HG02870 (cell line): ENCODE data around the gene IFFO2.
"Not testable (repeated sequence)": the region's sequence is repeated elsewhere in the genome, so short reads cannot be mapped to it uniquely, and the experiment has no call there.

Experiments used
- ATAC-seq: cut with Tn5 transposase; IDR thresholded peaks from one replicate; pipeline ENCODE4 v1.9.1; 2021; ENCODE audit warnings: mild to moderate bottlenecking, moderate library complexity; ENCODE audit not compliant: unreplicated experiment

IFFO2 gene

GRCh38 chr1:18878538-18879214 lies 77.8 kb downstream of the IFFO2 start:
- ATAC-seq = no peak

- ATAC-seq = no peak
Observed at GRCh38 chr1:18877282-18877681, 79.2 kb downstream of the IFFO2 start.

- ATAC-seq = no peak
Observed at GRCh38 chr1:18876210-18876609, 80.3 kb downstream of the IFFO2 start.

GRCh38 chr1:18875796-18876128 lies 80.7 kb downstream of the IFFO2 start:
- no peak for ATAC-seq

GRCh38 chr1:18875107-18875795 lies 81.2 kb downstream of the IFFO2 start:
- no peak for ATAC-seq

GRCh38 chr1:18874600-18874999 lies 81.9 kb downstream of the IFFO2 start:
- no peak for ATAC-seq

GRCh38 chr1:18874036-18874435 lies 82.4 kb downstream of the IFFO2 start:
- ATAC-seq = no peak

- no peak for ATAC-seq
Observed at GRCh38 chr1:18872071-18872611, 84.3 kb downstream of the IFFO2 start.

- no peak for ATAC-seq
Observed at GRCh38 chr1:18871401-18872070, 84.9 kb downstream of the IFFO2 start.

GRCh38 chr1:18870957-18871356 lies 85.5 kb downstream of the IFFO2 start:
- no peak for ATAC-seq

GRCh38 chr1:18870595-18870865 lies 85.9 kb downstream of the IFFO2 start:
- not testable (repeated sequence) for ATAC-seq

GRCh38 chr1:18869847-18870594 lies 86.5 kb downstream of the IFFO2 start:
- no peak for ATAC-seq

- ATAC-seq = no peak
Observed at GRCh38 chr1:18868801-18869424, 87.6 kb downstream of the IFFO2 start.

- ATAC-seq = no peak
Observed at GRCh38 chr1:18868354-18868753, 88.1 kb downstream of the IFFO2 start.

- no peak for ATAC-seq
Observed at GRCh38 chr1:18866846-18867245, 89.6 kb downstream of the IFFO2 start.

GRCh38 chr1:18866314-18866713 lies 90.2 kb downstream of the IFFO2 start:
- ATAC-seq = no peak

- no peak for ATAC-seq
Observed at GRCh38 chr1:18865176-18865575, 91.3 kb downstream of the IFFO2 start.

GRCh38 chr1:18861590-18861989 lies 94.9 kb downstream of the IFFO2 start:
- no peak for ATAC-seq

- ATAC-seq = no peak
Observed at GRCh38 chr1:18861082-18861481, 95.4 kb downstream of the IFFO2 start.

GRCh38 chr1:18859560-18859959 lies 96.9 kb downstream of the IFFO2 start, which contains the start of gene TAS1R2:
TAS1R2 (minus strand) TSS chr1:18859660; CDS start chr1:18859660, 0 bp downstream.
- ATAC-seq = no peak
